ENCODE results near the gene PRPF19. TPM values are rescaled to one million over a fixed set of nuclear protein-coding genes. Genes with fewer than 3 reads are reported as not detected.
A peak's percentile ranks its signal among the peaks of the same experiment; 100 is the strongest.

Gene PRPF19
- total and polyA plus RNA-seq, 5 donors = 31.5 to 43.4 (median 36.9) TPM

DNA sequence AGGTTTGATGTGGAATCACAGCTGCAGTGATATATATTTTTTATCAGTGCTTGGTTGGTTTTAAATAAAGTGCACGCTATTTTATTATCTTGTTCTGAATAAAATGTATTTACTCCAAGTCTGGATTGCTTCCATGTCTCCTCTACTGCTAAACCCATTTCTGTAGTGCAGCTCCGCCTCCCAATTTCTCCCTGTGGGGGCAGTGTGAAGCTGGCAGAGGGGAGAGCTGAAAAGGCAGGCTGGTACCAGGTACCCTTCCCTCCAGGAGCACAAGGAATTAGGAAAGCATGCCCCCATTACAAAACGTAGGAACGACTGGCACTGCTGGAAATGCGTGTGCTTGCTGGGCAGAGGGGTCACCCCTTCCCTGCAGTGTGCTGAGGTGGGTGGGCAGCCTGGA, 16.9 kb upstream of the PRPF19 start:
- no peak overlapping the region for H3K4me3 ChIP-seq (ENCODE audit: low read length)
- intact Hi-C loops (cut with DNase I) = no loop called here
- H3K27ac ChIP-seq (ENCODE audit: low read length) = no peak overlapping the region
- no peak for DNase-seq
- WGBS = 72% methylated on average over 5 of the region's 5 CpGs
- no peak for ATAC-seq
- H3K4me1 ChIP-seq (ENCODE audit: control insufficient read depth, insufficient read depth, low read length) = peaks cover 13% of the 10 kb centered on the region
- H3K9me3 ChIP-seq (ENCODE audit: control insufficient read depth, low read length) = no peaks in the 10 kb centered on the region
- H3K27me3 ChIP-seq (ENCODE audit: control insufficient read depth, insufficient read depth) = no peaks in the 10 kb centered on the region

DNA sequence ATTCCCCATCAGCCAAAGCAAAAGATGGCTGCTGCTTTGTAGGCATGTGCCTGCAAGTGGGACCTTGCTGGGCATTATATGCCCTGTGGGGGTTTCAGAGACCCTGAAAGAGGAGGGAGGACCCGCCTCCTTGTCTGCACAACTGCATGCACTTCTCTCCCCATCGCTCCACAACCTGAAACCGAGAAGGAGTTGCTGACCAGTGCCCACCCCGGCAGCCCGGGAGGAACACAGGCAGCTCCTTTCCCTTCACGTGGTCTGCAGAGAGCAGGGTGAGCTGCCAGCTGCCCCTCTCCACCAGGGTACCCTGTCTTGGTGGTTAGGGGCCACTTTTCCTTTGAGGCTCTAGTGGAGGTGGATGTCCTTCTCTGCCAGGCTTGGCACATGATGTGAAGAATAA, 16.5 kb upstream of the PRPF19 start:
- intact Hi-C loops (cut with DNase I) = no loop called here
- DNase-seq (peak in 1 of 3 donors; percentile 32), ATAC-seq (no peak)
- Histone ChIP-seq H3K4me3 (ENCODE audit: low read length) (no peak overlapping the region), H3K4me1 (ENCODE audit: control insufficient read depth, insufficient read depth, low read length) (peaks cover 15% of the 10 kb centered on the region), H3K9me3 (ENCODE audit: control insufficient read depth, low read length) (no peaks in the 10 kb centered on the region), H3K27me3 (ENCODE audit: control insufficient read depth, insufficient read depth) (no peaks in the 10 kb centered on the region), H3K27ac (ENCODE audit: low read length) (no peak overlapping the region)
- 83% methylated on average over 6 of the region's 6 CpGs for WGBS

DNA sequence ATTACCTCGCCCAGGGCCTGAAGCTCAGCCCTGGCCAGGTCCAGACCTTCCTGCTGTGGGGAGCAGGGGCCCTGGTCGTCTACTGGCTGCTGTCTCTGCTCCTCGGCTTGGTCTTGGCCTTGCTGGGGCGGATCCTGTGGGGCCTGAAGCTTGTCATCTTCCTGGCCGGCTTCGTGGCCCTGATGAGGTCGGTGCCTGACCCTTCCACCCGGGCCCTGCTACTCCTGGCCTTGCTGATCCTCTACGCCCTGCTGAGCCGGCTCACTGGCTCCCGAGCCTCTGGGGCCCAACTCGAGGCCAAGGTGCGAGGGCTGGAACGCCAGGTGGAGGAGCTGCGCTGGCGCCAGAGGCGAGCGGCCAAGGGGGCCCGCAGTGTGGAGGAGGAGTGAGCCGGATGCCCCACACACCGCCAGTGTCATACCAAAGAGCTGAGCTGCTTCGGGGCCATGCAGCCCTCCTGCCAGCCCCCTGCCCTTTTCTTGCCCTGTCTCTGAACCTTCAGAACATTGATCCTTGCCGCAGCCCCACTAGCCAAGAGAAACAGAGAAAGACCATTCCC, 15.5 kb upstream of the PRPF19 start:
- intact Hi-C loops (cut with DNase I) = no loop called here
- no peak overlapping the region for H3K27ac ChIP-seq (ENCODE audit: low read length)
- no peaks in the 10 kb centered on the region for H3K9me3 ChIP-seq (ENCODE audit: control insufficient read depth, low read length)
- H3K4me3 ChIP-seq (ENCODE audit: low read length) = no peak overlapping the region
- ATAC-seq (no peak), DNase-seq (peak in 1 of 3 donors; percentile 43)
- H3K4me1 ChIP-seq (ENCODE audit: control insufficient read depth, insufficient read depth, low read length) = peaks cover 19% of the 10 kb centered on the region
- 83% methylated on average over 23 of the region's 23 CpGs for WGBS
- no peaks in the 10 kb centered on the region for H3K27me3 ChIP-seq (ENCODE audit: control insufficient read depth, insufficient read depth)

DNA sequence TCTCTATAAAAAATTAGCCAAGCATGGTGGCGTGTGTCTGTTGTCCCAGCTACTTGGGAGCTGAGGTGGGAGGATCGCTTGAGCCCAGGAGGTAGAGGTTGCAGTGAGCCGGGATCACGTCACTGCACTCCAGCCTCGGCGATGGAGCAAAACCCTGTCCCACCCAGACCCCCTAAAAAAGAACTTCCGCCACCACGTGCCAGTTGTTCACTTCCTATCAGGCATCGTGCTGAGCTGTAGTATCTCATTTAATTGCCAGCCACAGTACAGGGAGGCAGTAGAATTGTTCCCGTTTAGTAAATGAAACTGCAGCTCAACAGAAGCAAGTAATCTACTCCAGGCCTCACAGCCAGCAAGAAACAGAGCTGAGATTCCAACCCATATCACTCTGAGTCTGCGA, 14.9 kb upstream of the PRPF19 start:
- WGBS = 90% methylated on average over 11 of the region's 11 CpGs
- ATAC-seq = no peak
- Histone ChIP-seq H3K4me3 (ENCODE audit: low read length) (no peak overlapping the region), H3K27ac (ENCODE audit: low read length) (no peak overlapping the region), H3K27me3 (ENCODE audit: control insufficient read depth, insufficient read depth) (no peaks in the 10 kb centered on the region), H3K4me1 (ENCODE audit: control insufficient read depth, insufficient read depth, low read length) (peaks cover 23% of the 10 kb centered on the region), H3K9me3 (ENCODE audit: control insufficient read depth, low read length) (no peaks in the 10 kb centered on the region)
- no peak for DNase-seq
- intact Hi-C loops (cut with DNase I) = no loop called here

DNA sequence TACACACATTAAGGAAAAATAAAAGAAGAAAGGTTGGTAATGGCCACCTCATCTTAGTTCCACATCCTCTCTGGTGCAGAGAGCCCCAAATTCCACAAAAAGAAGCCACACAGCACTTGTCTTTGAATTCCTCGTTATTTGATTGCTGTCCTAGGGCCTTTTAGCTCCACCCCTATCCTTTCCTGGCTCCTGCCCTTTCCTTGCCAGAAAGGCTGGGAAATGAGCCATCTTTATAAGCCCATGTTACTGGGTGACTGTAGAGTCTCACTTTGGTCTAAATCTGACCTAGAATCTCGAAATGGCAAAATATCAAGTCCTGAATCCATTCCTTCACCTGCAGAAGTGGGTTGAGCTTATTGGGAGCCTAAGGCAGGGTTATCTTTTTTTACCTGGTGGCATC, 13.6 kb upstream of the PRPF19 start:
- intact Hi-C loops (cut with DNase I) = no loop called here
- Histone ChIP-seq H3K27ac (ENCODE audit: low read length) (no peak overlapping the region), H3K27me3 (ENCODE audit: control insufficient read depth, insufficient read depth) (no peaks in the 10 kb centered on the region), H3K4me1 (ENCODE audit: control insufficient read depth, insufficient read depth, low read length) (peaks cover 27% of the 10 kb centered on the region), H3K9me3 (ENCODE audit: control insufficient read depth, low read length) (no peaks in the 10 kb centered on the region), H3K4me3 (ENCODE audit: low read length) (no peak overlapping the region)
- no peak for ATAC-seq
- 51% methylated on average over 2 of the region's 2 CpGs for WGBS
- no peak for DNase-seq

DNA sequence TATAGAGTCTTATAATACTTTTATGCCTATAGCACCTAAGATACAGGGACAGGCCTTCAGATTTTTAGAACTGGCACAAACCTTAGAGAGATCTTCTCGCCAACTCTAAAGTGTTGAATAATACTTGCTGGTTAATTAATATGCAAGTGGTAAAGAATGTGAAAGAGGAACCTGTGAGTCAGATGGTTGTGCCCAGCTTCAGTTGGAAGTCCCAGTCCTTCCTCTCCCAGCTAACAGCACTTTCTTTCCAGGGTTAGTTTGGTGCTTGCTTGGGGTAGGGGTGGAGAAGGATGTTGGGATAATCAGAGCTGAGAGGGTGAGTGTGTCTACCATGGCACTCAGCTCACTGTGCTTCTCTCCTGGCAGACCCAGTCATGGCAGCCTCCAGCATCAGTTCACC, 12.9 kb upstream of the PRPF19 start:
- no peak for DNase-seq
- H3K4me1 ChIP-seq (ENCODE audit: control insufficient read depth, insufficient read depth, low read length) = peaks cover 28% of the 10 kb centered on the region
- intact Hi-C loops (cut with DNase I) = no loop called here
- H3K27ac ChIP-seq (ENCODE audit: low read length) = no peak overlapping the region
- H3K9me3 ChIP-seq (ENCODE audit: control insufficient read depth, low read length) = no peaks in the 10 kb centered on the region
- WGBS = 84% methylated on average over 1 of the region's 1 CpG
- ATAC-seq = no peak
- no peaks in the 10 kb centered on the region for H3K27me3 ChIP-seq (ENCODE audit: control insufficient read depth, insufficient read depth)
- no peak overlapping the region for H3K4me3 ChIP-seq (ENCODE audit: low read length)

DNA sequence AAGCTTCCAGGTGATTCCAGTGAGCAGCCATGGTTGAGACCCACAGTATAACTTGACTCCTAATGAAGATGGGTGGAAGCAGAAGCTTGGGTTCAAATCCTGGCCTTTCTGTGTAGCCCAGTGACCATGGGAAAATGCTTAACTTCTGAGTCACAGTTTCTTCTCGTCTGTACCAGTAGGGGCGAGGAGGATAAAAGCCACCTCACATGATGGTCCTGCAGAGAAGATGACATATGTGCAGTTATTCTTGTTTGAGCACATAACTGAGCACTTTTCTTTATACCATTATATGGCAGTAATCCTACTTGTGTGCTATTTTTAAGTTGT, 12.5 kb upstream of the PRPF19 start:
- ATAC-seq = no peak
- WGBS = 51% methylated on average over 2 of the region's 2 CpGs
- Histone ChIP-seq H3K4me1 (ENCODE audit: control insufficient read depth, insufficient read depth, low read length) (peaks cover 27% of the 10 kb centered on the region), H3K9me3 (ENCODE audit: control insufficient read depth, low read length) (no peaks in the 10 kb centered on the region), H3K27me3 (ENCODE audit: control insufficient read depth, insufficient read depth) (no peaks in the 10 kb centered on the region), H3K27ac (ENCODE audit: low read length) (no peak overlapping the region), H3K4me3 (ENCODE audit: low read length) (no peak overlapping the region)
- no peak for DNase-seq
- intact Hi-C loops (cut with DNase I) = no loop called here

DNA sequence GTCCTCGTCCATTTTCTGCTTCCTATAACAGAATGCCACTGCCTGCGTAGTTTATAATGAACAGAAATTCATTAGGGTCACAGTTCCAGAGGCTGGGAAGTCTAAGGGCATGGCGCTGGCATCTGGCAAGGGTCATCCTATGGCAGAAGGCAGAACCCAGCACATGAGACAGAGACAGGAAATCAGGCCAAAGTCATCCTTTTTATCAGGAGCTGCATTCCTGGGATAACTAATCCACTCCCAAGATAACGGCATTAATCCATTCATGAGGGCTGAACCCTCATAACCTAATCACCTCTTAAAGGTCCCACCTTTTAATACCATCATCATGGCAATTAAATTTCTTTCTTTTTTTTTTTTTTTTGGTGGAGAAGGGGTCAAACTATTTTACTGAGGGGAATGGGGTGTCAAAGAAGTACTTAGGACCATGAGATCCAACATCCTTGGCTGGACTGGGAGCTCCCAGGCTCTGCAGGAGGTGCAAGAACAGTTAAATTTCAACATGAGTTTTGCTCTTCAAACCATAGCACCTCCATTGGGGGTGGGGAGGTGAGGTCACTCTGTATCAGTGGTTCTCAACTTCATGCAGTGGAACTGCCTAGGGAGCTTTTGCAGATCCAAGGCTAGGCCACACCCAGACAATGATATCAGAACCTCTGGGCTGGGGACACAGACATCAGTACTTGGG, 12.0 kb upstream of the PRPF19 start:
- intact Hi-C loops (cut with DNase I) = no loop called here
- ATAC-seq = no peak
- Histone ChIP-seq H3K27me3 (ENCODE audit: control insufficient read depth, insufficient read depth) (no peaks in the 10 kb centered on the region), H3K4me1 (ENCODE audit: control insufficient read depth, insufficient read depth, low read length) (peaks cover 23% of the 10 kb centered on the region), H3K27ac (ENCODE audit: low read length) (no peak overlapping the region), H3K4me3 (ENCODE audit: low read length) (no peak overlapping the region), H3K9me3 (ENCODE audit: control insufficient read depth, low read length) (no peaks in the 10 kb centered on the region)
- WGBS = 77% methylated on average over 4 of the region's 4 CpGs
- DNase-seq = peak in 1 of 3 donors; percentile 18

DNA sequence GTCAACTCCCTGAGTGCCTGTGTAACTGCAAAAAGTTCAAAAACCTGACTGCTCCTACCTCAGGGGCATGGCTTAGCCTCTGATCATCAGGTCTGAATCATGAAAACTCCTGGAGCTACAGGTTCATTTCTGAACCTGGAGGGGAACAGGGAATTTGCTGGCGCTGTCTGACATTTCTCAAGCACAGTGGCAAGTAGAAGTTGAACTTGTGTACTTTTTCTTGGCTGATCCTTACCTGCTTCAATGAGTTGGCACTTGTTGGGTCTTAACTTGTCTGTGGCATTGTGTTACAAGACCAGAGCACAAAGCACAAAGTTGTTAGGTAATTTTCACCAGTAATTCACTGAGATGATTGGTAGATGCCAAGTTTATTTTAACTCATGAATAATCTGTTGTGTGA, 10.9 kb upstream of the PRPF19 start:
- DNase-seq = no peak
- intact Hi-C loops (cut with DNase I) = no loop called here
- H3K27me3 ChIP-seq (ENCODE audit: control insufficient read depth, insufficient read depth) = no peaks in the 10 kb centered on the region
- no peak for ATAC-seq
- no peak overlapping the region for H3K27ac ChIP-seq (ENCODE audit: low read length)
- H3K4me1 ChIP-seq (ENCODE audit: control insufficient read depth, insufficient read depth, low read length) = peaks cover 23% of the 10 kb centered on the region
- H3K9me3 ChIP-seq (ENCODE audit: control insufficient read depth, low read length) = no peaks in the 10 kb centered on the region
- WGBS = 96% methylated on average over 1 of the region's 1 CpG
- no peak overlapping the region for H3K4me3 ChIP-seq (ENCODE audit: low read length)

DNA sequence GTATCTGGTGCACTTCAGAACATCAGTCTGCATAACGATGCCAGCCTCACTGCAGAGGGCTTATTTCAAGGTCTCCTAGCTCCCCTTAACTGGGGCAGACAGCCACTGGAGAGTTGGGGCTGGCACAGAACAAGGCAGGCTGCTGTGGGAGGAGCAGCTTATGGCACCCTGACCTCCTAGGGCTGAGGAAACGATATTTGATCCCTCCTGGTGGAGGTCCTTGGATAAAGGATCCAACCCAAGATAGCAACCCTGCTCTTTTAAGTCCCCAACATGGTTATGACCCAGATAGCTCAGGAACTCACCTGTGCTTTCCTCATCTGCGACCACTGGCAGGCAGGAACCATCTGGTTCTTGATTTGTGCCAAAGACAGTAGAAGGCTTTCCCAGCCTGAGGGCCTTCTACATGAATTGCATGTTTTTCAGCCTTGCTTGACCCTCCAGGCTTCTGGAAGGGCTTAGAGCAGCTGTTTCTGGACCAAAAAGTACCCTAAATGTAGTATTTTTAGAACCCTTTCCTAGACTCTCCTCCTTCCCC, 10.4 kb upstream of the PRPF19 start:
- H3K27ac ChIP-seq (ENCODE audit: low read length) = no peak overlapping the region

DNA sequence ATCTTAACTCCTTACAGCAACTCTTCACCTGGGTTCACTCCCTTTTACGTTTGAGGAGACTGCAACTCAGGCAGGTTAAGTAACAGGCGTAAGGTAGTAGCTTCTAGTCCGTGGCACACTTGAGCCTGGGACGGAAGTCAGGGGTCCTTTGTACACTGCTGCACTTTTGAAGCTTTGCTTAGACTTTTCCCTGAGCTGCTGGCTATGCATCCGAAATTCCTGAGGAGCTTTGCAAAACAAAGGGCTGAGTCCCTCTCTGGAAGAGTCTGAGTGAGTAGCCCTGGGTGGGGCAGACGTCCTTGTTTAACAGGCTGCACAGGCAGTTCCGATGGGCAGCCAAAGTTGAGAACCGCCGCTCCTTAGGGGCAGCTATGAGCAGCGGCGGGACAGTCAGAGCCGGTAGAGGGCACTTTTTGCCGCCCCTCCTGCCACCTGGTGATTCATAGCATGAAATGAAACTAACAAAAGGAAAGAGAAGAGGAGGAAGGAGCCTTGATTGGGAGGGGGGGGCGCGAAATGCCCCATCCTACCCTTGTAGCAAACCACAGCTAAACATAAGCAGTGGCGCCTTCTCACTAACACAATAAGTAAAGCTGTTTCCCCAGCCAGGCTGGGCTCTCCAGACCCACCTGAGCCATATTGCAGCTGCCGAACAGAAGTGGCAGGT, 9.0 kb upstream of the PRPF19 start:
- Histone ChIP-seq H3K9me3 (ENCODE audit: control insufficient read depth, low read length) (no peaks in the 10 kb centered on the region), H3K27ac (ENCODE audit: low read length) (peak overlapping the region; percentile 74), H3K4me1 (ENCODE audit: control insufficient read depth, insufficient read depth, low read length) (peaks cover 23% of the 10 kb centered on the region), H3K4me3 (ENCODE audit: low read length) (peak overlapping the region; percentile 86), H3K27me3 (ENCODE audit: control insufficient read depth, insufficient read depth) (no peaks in the 10 kb centered on the region)
- WGBS = 6% methylated on average over 17 of the region's 17 CpGs
- peak; percentile 48 to 71 for ATAC-seq
- peak; percentile 71 to 84 (median 77) for DNase-seq
- intact Hi-C loops (cut with DNase I) = no loop called here

More for the DNA sequence above, 10.4 kb upstream of the PRPF19 start:
- DNase-seq (no peak), ATAC-seq (no peak)
- H3K4me3 ChIP-seq (ENCODE audit: low read length) = no peak overlapping the region
- H3K9me3 ChIP-seq (ENCODE audit: control insufficient read depth, low read length) = no peaks in the 10 kb centered on the region
- H3K4me1 ChIP-seq (ENCODE audit: control insufficient read depth, insufficient read depth, low read length) = peaks cover 23% of the 10 kb centered on the region
- intact Hi-C loops (cut with DNase I) = no loop called here
- WGBS = 65% methylated on average over 3 of the region's 3 CpGs
- no peaks in the 10 kb centered on the region for H3K27me3 ChIP-seq (ENCODE audit: control insufficient read depth, insufficient read depth)

Measured in right cardiac atrium (tissue), 5 donors.